ENCODE data around the gene RNF175. TPM values are rescaled to one million over a fixed set of nuclear protein-coding genes. Genes with fewer than 3 reads are reported as not detected.
A peak's percentile ranks its signal among the peaks of the same experiment; 100 is the strongest.

Gene RNF175
- total RNA-seq, 1 donor, result not detected

GRCh38 chr4:153750197-153750817, 9.5 kb downstream of the RNF175 start:
- peak; percentile 33 to 91 (median 70) for DNase-seq (ENCODE audit: low read depth in 2 of 3, low spot score in 2 of 3)

GRCh38 chr4:153748378-153748777, 11.4 kb downstream of the RNF175 start:
- no peak for DNase-seq (ENCODE audit: low read depth in 2 of 3, low spot score in 2 of 3)

- DNase-seq (ENCODE audit: low read depth in 2 of 3, low spot score in 2 of 3), result no peak
Measured at GRCh38 chr4:153747406-153747955, 12.3 kb downstream of the RNF175 start.

- DNase-seq (ENCODE audit: low read depth in 2 of 3, low spot score in 2 of 3), result no peak
Measured at GRCh38 chr4:153745651-153746050, 14.2 kb downstream of the RNF175 start.

DNA sequence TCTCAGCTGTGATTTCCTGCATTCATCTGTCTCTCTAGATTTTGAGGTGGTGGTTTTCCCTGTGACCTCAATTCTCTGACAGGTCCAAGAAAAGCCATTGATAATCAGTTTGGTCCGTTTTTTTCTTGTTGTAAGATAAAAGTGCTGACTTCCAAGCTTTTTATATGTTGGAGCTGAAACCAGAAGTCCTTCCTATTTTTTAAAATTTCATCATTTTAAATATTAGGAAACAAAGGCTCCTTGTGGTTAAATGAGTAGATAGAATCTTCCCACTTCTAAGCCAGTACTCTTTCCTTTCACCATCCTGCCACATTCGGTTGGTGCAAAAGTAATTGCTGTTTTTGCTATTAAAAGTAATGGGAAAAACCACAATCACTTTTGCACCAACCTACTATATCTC, 18.3 kb downstream of the RNF175 start:
- no peak for DNase-seq (ENCODE audit: low read depth in 2 of 3, low spot score in 2 of 3)

- DNase-seq (ENCODE audit: low read depth in 2 of 3, low spot score in 2 of 3), result no peak
Measured at GRCh38 chr4:153735906-153736461, 23.8 kb downstream of the RNF175 start.

GRCh38 chr4:153733751-153734448, 25.9 kb downstream of the RNF175 start:
- DNase-seq (ENCODE audit: low read depth in 2 of 3, low spot score in 2 of 3), result no peak

- peak in 1 of 3 donors; percentile 6 for DNase-seq (ENCODE audit: low read depth in 2 of 3, low spot score in 2 of 3)
Measured at GRCh38 chr4:153731239-153731638, 28.6 kb downstream of the RNF175 start.

- no peak for DNase-seq (ENCODE audit: low read depth in 2 of 3, low spot score in 2 of 3)
Measured at GRCh38 chr4:153729895-153730294, 29.9 kb downstream of the RNF175 start.

DNA sequence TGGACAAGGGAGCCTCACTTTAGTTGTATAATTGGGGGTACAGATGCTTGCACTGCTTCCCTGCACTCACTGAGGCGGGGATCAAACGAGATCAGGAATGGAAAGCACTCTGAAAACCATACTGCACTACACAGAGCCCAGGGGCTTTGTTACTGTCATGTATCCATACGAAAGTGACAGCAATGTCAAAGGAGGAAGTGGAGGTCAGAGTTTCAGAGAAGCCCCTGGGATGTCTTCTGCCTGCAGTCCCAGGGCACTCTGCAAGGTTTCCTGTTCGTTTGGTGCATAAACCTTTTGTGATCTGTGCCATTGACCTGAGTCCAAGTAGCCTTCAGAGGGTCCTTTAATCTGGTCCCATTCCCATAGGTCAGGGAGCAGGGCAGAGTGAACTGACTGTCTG, 31.2 kb downstream of the RNF175 start:
- DNase-seq (ENCODE audit: low read depth in 2 of 3, low spot score in 2 of 3), result no peak

GRCh38 chr4:153728151-153728550, 31.7 kb downstream of the RNF175 start:
- no peak for DNase-seq (ENCODE audit: low read depth in 2 of 3, low spot score in 2 of 3)

- no peak for DNase-seq (ENCODE audit: low read depth in 2 of 3, low spot score in 2 of 3)
Measured at GRCh38 chr4:153725831-153726154, 34.0 kb downstream of the RNF175 start.

GRCh38 chr4:153725136-153725830, 34.5 kb downstream of the RNF175 start:
- DNase-seq (ENCODE audit: low read depth in 2 of 3, low spot score in 2 of 3), result no peak

DNA sequence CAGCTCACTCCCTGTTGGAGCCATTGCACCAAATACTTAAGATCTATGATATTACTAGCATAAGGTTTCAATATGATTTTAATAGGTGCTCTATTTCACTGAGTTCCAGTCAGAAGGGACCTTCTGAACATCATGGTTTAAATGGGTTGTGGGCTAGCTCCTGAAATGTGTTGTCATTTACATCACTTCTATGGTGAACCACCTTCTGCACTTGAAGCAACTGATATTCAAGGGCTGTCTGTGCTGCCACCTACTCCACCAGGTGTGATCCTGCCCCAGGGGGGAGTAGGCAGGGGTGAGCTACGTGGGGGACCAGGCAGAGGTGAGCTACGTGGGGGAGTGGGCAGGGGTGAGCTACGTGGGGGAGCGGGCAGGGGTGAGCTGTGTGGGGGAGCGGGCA, 35.2 kb downstream of the RNF175 start:
- DNase-seq (ENCODE audit: low read depth in 2 of 3, low spot score in 2 of 3), result no peak

GRCh38 chr4:153722036-153722435, 37.8 kb downstream of the RNF175 start:
- DNase-seq (ENCODE audit: low read depth in 2 of 3, low spot score in 2 of 3), result no peak

DNA sequence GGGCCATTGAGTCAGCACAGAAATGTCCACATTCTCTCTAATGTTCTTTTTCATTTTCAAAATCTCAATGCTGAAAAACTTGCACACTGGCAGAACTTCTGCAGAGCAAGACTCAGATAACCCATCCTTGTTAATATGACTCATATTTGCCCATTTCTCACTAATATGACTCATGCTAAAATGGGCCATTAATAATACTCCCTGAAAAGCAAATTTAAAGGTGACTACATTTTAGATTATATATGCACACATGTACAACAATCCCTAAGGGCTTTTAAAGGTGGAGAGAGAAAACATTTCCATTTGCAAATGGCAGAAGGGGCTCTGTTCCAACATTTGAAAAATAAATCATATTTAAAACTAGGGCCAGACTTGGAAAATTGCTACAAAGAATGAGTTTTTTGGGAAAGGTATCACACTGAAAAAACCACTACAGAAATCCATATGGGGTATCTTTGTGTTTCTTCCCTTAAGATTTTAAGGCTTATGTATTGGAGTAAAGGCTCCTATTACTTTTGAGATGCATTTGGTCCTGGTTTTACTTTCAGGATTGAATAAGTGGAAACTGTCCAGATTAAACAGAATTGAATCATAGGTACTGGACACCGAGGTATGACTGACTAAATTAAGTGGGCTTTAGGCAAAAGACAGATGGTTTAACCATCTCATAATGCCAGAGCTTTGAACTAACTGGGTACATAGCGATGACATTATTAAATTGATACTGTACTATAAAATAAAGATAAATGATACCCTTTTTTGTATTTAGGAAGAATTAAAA, 45.8 kb downstream of the RNF175 start:
- no peak for DNase-seq (ENCODE audit: low read depth in 2 of 3, low spot score in 2 of 3)

DNA sequence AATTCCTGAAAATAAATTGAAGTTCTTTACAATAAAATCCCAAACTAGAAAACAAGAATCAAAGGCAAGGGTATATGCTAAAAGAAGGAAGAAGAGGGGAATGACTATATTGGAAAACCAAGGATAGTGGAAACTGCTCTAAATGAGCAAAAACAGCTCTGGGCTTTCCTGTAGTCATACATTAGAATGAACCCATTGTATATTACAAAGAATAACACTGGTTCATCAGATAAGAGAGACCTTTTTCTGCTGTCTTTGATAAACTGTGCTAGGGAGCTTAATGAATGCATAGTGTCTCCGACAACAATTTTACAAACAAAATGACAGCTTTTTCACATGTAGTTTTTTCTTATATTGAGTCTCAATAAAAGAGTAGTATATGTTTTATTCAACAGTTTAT, 49.1 kb downstream of the RNF175 start:
- DNase-seq (ENCODE audit: low read depth in 2 of 3, low spot score in 2 of 3), result no peak

DNA sequence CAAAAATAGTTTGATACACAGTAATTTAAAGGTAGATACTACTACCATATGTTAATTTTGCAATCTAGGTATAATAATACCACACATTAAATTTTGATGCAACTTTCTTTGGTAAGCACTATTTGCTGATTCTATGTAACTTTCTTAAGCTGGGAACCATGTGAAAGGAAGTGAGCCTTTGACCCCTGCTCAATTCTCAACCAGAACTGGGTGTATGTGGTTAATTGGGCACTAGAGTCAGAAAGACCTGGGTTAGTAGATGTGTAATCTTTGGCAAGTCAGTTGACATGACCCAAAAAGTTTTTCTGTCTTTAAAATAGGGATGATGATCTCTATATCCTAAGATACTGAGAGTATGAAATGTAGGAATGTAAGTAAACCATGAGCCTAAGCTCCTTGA, 53.3 kb downstream of the RNF175 start:
- DNase-seq (ENCODE audit: low read depth in 2 of 3, low spot score in 2 of 3), result no peak

DNA sequence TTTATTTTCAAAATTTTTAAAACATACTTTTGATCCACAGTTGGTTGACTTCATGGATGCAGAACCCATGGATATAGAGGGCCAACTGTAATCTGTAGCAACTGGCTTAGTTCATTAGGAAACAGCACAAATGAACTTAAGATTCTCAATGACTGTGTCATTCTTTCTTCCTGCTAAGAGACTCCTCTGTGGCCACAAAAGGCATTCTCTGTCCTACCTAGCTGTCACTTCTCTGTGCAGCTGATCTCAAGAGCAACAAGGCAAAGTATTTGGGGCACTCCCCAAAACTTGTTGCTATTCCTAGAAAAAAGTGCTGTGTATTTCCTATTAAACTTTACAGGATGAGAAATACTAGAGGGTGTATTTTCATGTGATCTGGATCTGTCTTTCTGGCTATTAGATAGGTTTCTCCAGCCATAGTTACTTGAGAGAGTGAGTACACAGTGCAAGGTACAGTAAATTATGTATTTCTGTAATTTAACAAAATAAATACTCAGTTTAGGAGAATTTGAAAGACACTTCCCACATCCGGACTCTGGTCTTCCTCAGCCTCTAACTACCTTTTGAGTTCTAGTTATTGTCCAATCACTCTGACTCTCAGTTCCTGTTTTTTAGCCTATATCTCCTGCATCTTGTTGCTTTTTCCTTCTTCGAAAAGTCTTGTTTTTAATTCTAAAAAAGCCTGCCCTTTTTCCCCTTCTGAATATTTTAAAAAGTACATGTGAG, 53.9 kb downstream of the RNF175 start:
- DNase-seq (ENCODE audit: low read depth in 2 of 3, low spot score in 2 of 3), result peak in 1 of 3 donors; percentile 22

GRCh38 chr4:153704522-153704921, 55.3 kb downstream of the RNF175 start:
- no peak for DNase-seq (ENCODE audit: low read depth in 2 of 3, low spot score in 2 of 3)

Data from hematopoietic multipotent progenitor cell (in vitro differentiated cells).